K562 (cell line): ENCODE data around the gene JPH3. TPM values are rescaled to one million over a fixed set of nuclear protein-coding genes. Genes with fewer than 3 reads are reported as not detected.

Source experiments
- ATAC-seq: fragments of 200-7000 bp; cut with Tn5 transposase; 3 replicates; pipeline ENCODE4 v1.9.1; 2020; ENCODE audit warnings: moderate library complexity
- BruUV-seq: library from RNA; stranded (reverse); fragments of 400-500 nt; replicated peaks from 2 replicates; lab custom pipeline; 2021; lab: Mats Ljungman, UMichigan
- CTCF ChIA-PET: fragments of 300-600 bp; formaldehyde crosslinking; extraction: SDS; loops from one replicate; lab custom pipeline; 2021; ENCODE audit warnings: low intra/inter-chr PET ratio; lab: Yijun Ruan, JAX
- POLR2A ChIA-PET: fragments of 300-600, 350-650 bp; sonication (Branson Sonifier 250); formaldehyde crosslinking; extraction: SDS; loops from one replicate; lab custom pipeline; 2021; ENCODE audit warnings: antibody characterized with exemption, inconsistent platforms; lab: Yijun Ruan, JAX
- DNase-seq, 4 experiments: peaks; one replicate each; pipeline versions ENCODE4 v3.0.0 to v3.0.0-alpha.2; 2011 to 2018; ENCODE audit warnings: low spot score in 3 of 4, mixed read lengths in 3 of 4; ENCODE audit errors: extremely low read depth in 1 of 4
- FAIRE-seq: peaks from 2 replicates; lab custom pipeline; 2011; peaks lifted over from hg19 to GRCh38; lab: Jason Lieb, UNC
- H2AFZ ChIP-seq: 2 replicates; pipeline ENCODE4 v1.6.0; 2011; ENCODE audit warnings: low read depth, low read length, control low read depth, inconsistent platforms
- H3K27ac ChIP-seq: fragments of 200-600 bp; 3 replicates; pipeline ENCODE4 v1.8.0; 2011; ENCODE audit warnings: low read depth, mild to moderate bottlenecking, control low read depth, inconsistent platforms, low read length, moderate library complexity, mixed read lengths; ENCODE audit errors: extremely low read depth
- H3K27me3 ChIP-seq, 2 experiments: fragments of 300-600 bp in 1 of 2; 2 replicates in 1 of 2; 3 replicates in 1 of 2; pipeline versions ENCODE4 v1.6.0 to v1.8.0; 2011; ENCODE audit warnings: inconsistent platforms in 2 of 2, low read length in 2 of 2, mild to moderate bottlenecking in 1 of 2, mixed read lengths in 1 of 2, moderate library complexity in 1 of 2; ENCODE audit not compliant: control insufficient read depth in 2 of 2, insufficient read depth in 2 of 2
- H3K36me3 ChIP-seq: fragments of 300-600 bp; 3 replicates; pipeline ENCODE4 v1.8.0; 2011; ENCODE audit warnings: mild to moderate bottlenecking, low read length, inconsistent platforms; ENCODE audit not compliant: control insufficient read depth, insufficient read depth
- H3K4me1 ChIP-seq, 2 experiments: fragments of 200-600 bp in 1 of 2; replicated peaks in 1 of 2; 2 replicates in 1 of 2; 3 replicates in 1 of 2; pipeline versions ENCODE4 v1.5.1 to v1.8.0; 2011; ENCODE audit warnings: inconsistent platforms in 2 of 2, low read length in 2 of 2, mild to moderate bottlenecking in 1 of 2, mixed read lengths in 1 of 2, moderate library complexity in 1 of 2; ENCODE audit not compliant: control insufficient read depth in 2 of 2, insufficient read depth in 2 of 2
- H3K4me2 ChIP-seq: 2 replicates; pipeline ENCODE4 v1.6.1; 2011; ENCODE audit warnings: low read length, control low read depth, inconsistent platforms, mixed read lengths; ENCODE audit not compliant: insufficient read depth
- H3K4me3 ChIP-seq: fragments of 200-600 bp; sonication (generic), shearing (Covaris generic); 2 replicates; pipeline ENCODE4 v1.5.1; 2016; ENCODE audit warnings: control low read depth, inconsistent platforms
- H3K79me2 ChIP-seq: fragments of 200-600 bp; 3 replicates; pipeline ENCODE4 v1.8.0; 2011; ENCODE audit warnings: low read length, inconsistent platforms; ENCODE audit not compliant: control insufficient read depth, insufficient read depth
- H3K9ac ChIP-seq, 2 experiments: 2 replicates each; pipeline versions ENCODE4 v1.6.0 to v1.6.1; 2011; ENCODE audit warnings: low read depth in 2 of 2, low read length in 2 of 2, control low read depth in 1 of 2, inconsistent platforms in 1 of 2, mild to moderate bottlenecking in 1 of 2, mixed read lengths in 1 of 2; ENCODE audit not compliant: insufficient read depth in 1 of 2
- H3K9me1 ChIP-seq: one replicate; pipeline ENCODE4 v1.6.0; 2011; ENCODE audit warnings: inconsistent platforms, mild to moderate bottlenecking, low read length, moderate library complexity; ENCODE audit not compliant: control insufficient read depth, insufficient read depth
- H3K9me3 ChIP-seq: replicated peaks from 2 replicates; pipeline ENCODE4 v1.5.1; 2011; ENCODE audit warnings: low read depth, low read length, inconsistent platforms; ENCODE audit not compliant: control insufficient read depth, insufficient read depth
- H4K20me1 ChIP-seq: replicated peaks from 2 replicates; pipeline ENCODE4 v1.6.1; 2011; ENCODE audit warnings: low read length, inconsistent platforms, mixed read lengths; ENCODE audit not compliant: control insufficient read depth, insufficient read depth
- CEBPG ChIP-seq, 3 experiments: fragments of 200-800 bp in 1 of 3; sonication (Bioruptor generic) in 1 of 3; sonication (generic) in 1 of 3; formaldehyde crosslinking in 1 of 3; IDR thresholded peaks in 2 of 3; conservative IDR thresholded peaks in 1 of 3; 2 replicates each; pipeline versions ENCODE4 v1.6.1 to v1.8.0; 2016 to 2022; ENCODE audit warnings: missing compliant biosample characterization in 2 of 3, missing genetic modification characterization in 2 of 3, mild to moderate bottlenecking in 1 of 3, missing genetic modification reagents in 1 of 3
- DDX20 ChIP-seq: fragments of 450-650 bp; IDR thresholded peaks from 2 replicates; pipeline ENCODE4 v1.6.1; 2016; ENCODE audit warnings: missing genetic modification characterization, low read depth, mild to moderate bottlenecking, missing compliant biosample characterization, moderate library complexity
- EHMT2 ChIP-seq: fragments of 450-650 bp; IDR thresholded peaks from 2 replicates; pipeline ENCODE4 v1.6.1; 2018; ENCODE audit warnings: antibody characterized with exemption
- ELF1 ChIP-seq: fragments of 200-800 bp; sonication (Bioruptor generic); IDR thresholded peaks from 2 replicates; pipeline ENCODE4 v1.6.1; 2016; ENCODE audit warnings: missing genetic modification characterization, missing compliant biosample characterization
- EP400 ChIP-seq: fragments of 450-650 bp; IDR thresholded peaks from 2 replicates; pipeline ENCODE4 v1.6.1; 2017; ENCODE audit warnings: antibody characterized with exemption, mild to moderate bottlenecking, moderate library complexity
- FIP1L1 ChIP-seq: fragments of 200-400 bp; formaldehyde crosslinking; IDR thresholded peaks from 2 replicates; pipeline ENCODE4 v1.6.1; 2018; ENCODE audit warnings: mild to moderate bottlenecking, low read depth, low read length; ENCODE audit not compliant: poor library complexity, severe bottlenecking
- GABPA ChIP-seq: fragments of 200-800 bp; sonication (Bioruptor generic); conservative IDR thresholded peaks from 2 replicates; pipeline ENCODE4 v1.6.1; 2016; ENCODE audit warnings: low read depth, missing genetic modification characterization, missing compliant biosample characterization
- HSF4 ChIP-seq: fragments of 250-450 bp; sonication (Bioruptor Pico); IDR thresholded peaks from 2 replicates; pipeline ENCODE4 v2.1.2; 2022; ENCODE audit warnings: mild to moderate bottlenecking, moderate library complexity, borderline replicate concordance
- NR4A1 ChIP-seq, 2 experiments: fragments of 250-450 bp in 1 of 2; fragments of 450-650 bp in 1 of 2; sonication (Bioruptor Pico) in 1 of 2; IDR thresholded peaks; 2 replicates each; pipeline versions ENCODE4 v1.4.0 to v1.6.1; 2016 to 2020; ENCODE audit warnings: mild to moderate bottlenecking in 2 of 2, missing compliant biosample characterization in 1 of 2, missing genetic modification characterization in 1 of 2, moderate library complexity in 1 of 2
- POLR2AphosphoS5 ChIP-seq: IDR thresholded peaks from 2 replicates; pipeline ENCODE4 v1.6.1; 2011; ENCODE audit warnings: mild to moderate bottlenecking, low read depth, low read length, moderate library complexity; ENCODE audit not compliant: control insufficient read depth, insufficient read depth
- POLR2G ChIP-seq: fragments of 200-400 bp; formaldehyde crosslinking; IDR thresholded peaks from 2 replicates; pipeline ENCODE4 v1.6.1; 2017; ENCODE audit warnings: low read depth, mild to moderate bottlenecking, antibody characterized with exemption, low read length, moderate library complexity
- RBFOX2 ChIP-seq: fragments of 200-400 bp; formaldehyde crosslinking; IDR thresholded peaks from 2 replicates; pipeline ENCODE4 v1.6.1; 2017; ENCODE audit warnings: low read depth, mild to moderate bottlenecking, low read length, moderate library complexity
- TAF15 ChIP-seq: fragments of 200-400 bp; formaldehyde crosslinking; IDR thresholded peaks from 2 replicates; pipeline ENCODE4 v1.6.1; 2017; ENCODE audit warnings: mild to moderate bottlenecking, low read depth, low read length, moderate library complexity
- YBX1 ChIP-seq: fragments of 450-650 bp; IDR thresholded peaks from 2 replicates; pipeline ENCODE4 v1.7.1; 2016; ENCODE audit warnings: mild to moderate bottlenecking
- ZBED1 ChIP-seq: IDR thresholded peaks from 2 replicates; pipeline ENCODE4 v1.6.1; 2014
- ZNF212 ChIP-seq: fragments of 450-650 bp; formaldehyde crosslinking; IDR thresholded peaks from 2 replicates; pipeline ENCODE4 v1.4.0; 2020; ENCODE audit warnings: mild to moderate bottlenecking
- WGBS: fragments of 100-300 bp; shearing (Covaris generic); methylation state at CpG from one replicate; pipeline ENCODE4 v1.1.6; 2016; ENCODE audit warnings: low coverage, mixed read lengths; ENCODE audit not compliant: insufficient coverage; ENCODE audit errors: missing lambda C conversion rate; 5-methylcytosine and 5-hydroxymethylcytosine counted together
- in situ Hi-C: fragments of 300-500 bp; cut with MboI; formaldehyde crosslinking; loops from 4 replicates; pipeline ENCODE4 v1.15.0; 2018; ENCODE audit warnings: inconsistent platforms, mixed read lengths
- intact Hi-C: fragments of 100-400 bp; cut with micrococcal nuclease; formaldehyde crosslinking; loops from 2 replicates; pipeline ENCODE4 v1.14.2; 2022
- polyA plus RNA-seq, 8 experiments: library from polyadenylated mRNA; depleted of rRNA in 4 of 8; stranded (reverse) in 5 of 8; unstranded in 3 of 8; fragments of >200 nt; fragmentation: Nextera tagmentation in 2 of 8; fragmentation: Illumina TruSeq in 1 of 8; extraction: Ambion mirVana in 2 of 8; extraction: Trizol in 1 of 8; gene quantifications; 2 replicates each; pipeline versions ENCODE4 v1.2.1 to v1.2.3, GENCODE V29; 2011 to 2014; ENCODE audit warnings: inconsistent platforms in 1 of 8, missing spikeins in 1 of 8
- total RNA-seq, 7 experiments: library from RNA; depleted of rRNA in 6 of 7; stranded (reverse); fragments of >200 nt in 6 of 7; fragmentation: Illumina TruSeq in 2 of 7; extraction: Trizol in 2 of 7; gene quantifications; 2 replicates each; pipeline versions ENCODE4 v1.2.1 to v1.2.3, GENCODE V29; 2011 to 2021; ENCODE audit warnings: low replicate concordance in 1 of 7
- TF ChIP-seq, protein P1 (sequence below): sonication (generic); formaldehyde crosslinking; IDR thresholded peaks from 2 replicates; pipeline ENCODE4 v1.8.1; 2022; ENCODE audit warnings: missing genetic modification reagents
- TF ChIP-seq, protein P2 (sequence below): fragments of 450-650 bp; formaldehyde crosslinking; IDR thresholded peaks from 2 replicates; pipeline ENCODE4 v1.4.0; 2022; ENCODE audit warnings: missing genetic modification characterization
- TF ChIP-seq, protein P3 (sequence below): fragments of 450-650 bp; IDR thresholded peaks from 2 replicates; pipeline ENCODE4 v1.6.1; 2016; ENCODE audit warnings: missing biosample characterization, missing genetic modification characterization

Gene JPH3
- total and polyA plus RNA-seq, 9 of the 15 experiments (the other 6 are each of a cell fraction or from before 2014, with no cell fraction given), result 0.01 TPM; not detected in 8

DNA sequence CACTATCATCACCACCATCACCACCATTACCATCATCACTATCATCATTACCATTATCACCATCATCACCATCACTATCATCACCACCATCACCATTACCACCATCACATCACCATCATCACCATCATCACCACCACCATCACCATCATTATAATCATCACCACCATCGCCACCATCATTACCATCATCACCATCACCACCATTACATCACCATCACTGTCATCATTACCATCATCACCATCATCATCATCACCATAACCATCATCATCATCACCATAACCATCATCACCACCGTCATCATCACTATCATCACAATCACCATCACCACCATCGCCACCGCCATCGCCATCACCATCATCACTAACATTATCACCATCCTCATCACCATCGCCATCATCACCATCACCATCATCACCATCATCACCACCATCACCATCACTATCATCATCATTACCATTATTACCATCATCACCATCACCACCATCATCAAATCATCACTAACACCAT is 4.9 kb upstream of the JPH3 start:
- DNase-seq, result no peak
- no peaks in the 10 kb centered on the region for H4K20me1 ChIP-seq
- BruUV-seq, result no TSS peak
- H2AFZ ChIP-seq, result no peak overlapping the region
- peak; percentile 57 for FAIRE-seq
- no peak overlapping the region for H3K9ac ChIP-seq
- H3K27me3 ChIP-seq, result peaks cover 23 to 43% of the 10 kb centered on the region in 2 experiments
- POLR2A ChIA-PET, result interaction anchor here (0.6 kb wide), 2 partner anchors 11 to 195 kb away, joined by 3 read pairs; no protein-coding TSS in a partner anchor
- no peaks in the 10 kb centered on the region for H3K9me1 ChIP-seq
- ATAC-seq, result no peak
- no peak overlapping the region for H3K4me3 ChIP-seq
- CTCF ChIA-PET, result no interaction called here
- H3K9me3 ChIP-seq, result no peaks in the 10 kb centered on the region
- intact Hi-C loops, result no loop called here
- WGBS, result 0% methylated on average over 6 of the region's 6 CpGs
- H3K4me1 ChIP-seq, result peaks cover 0 to 5% of the 10 kb centered on the region in 2 experiments; a peak in 2 of 5 replicates
- H3K36me3 ChIP-seq, result no peaks in the 10 kb centered on the region
- in situ Hi-C loops, result no loop called here
- H3K79me2 ChIP-seq, result no peaks in the 10 kb centered on the region
- no peak overlapping the region for H3K27ac ChIP-seq
- H3K4me2 ChIP-seq, result no peak overlapping the region
- TF ChIP-seq, protein P1, sequence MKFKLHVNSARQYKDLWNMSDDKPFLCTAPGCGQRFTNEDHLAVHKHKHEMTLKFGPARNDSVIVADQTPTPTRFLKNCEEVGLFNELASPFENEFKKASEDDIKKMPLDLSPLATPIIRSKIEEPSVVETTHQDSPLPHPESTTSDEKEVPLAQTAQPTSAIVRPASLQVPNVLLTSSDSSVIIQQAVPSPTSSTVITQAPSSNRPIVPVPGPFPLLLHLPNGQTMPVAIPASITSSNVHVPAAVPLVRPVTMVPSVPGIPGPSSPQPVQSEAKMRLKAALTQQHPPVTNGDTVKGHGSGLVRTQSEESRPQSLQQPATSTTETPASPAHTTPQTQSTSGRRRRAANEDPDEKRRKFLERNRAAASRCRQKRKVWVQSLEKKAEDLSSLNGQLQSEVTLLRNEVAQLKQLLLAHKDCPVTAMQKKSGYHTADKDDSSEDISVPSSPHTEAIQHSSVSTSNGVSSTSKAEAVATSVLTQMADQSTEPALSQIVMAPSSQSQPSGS (CRISPR knock-in tag), result 0 out of 2 replicates have a peak, but pooled peaks have one; percentile 26
- TF ChIP-seq DDX20 (tag) (no peak), NR4A1 (CRISPR knock-in tag; IDR thresholded peaks at IDR 0.05) (no peak), NR4A1 (tag; IDR thresholded peaks at IDR 0.05) (no peak), CEBPG (CRISPR knock-in tag; IDR thresholded peaks at IDR 0.05) (no peak), CEBPG (tag; conservative IDR thresholded peaks at IDR 0.05 in 1 of 2, IDR thresholded peaks at IDR 0.05 in 1 of 2) (no peak), HSF4 (CRISPR knock-in tag) (no peak), POLR2G (no peak), TAF15 (no peak), ELF1 (tag) (no peak), RBFOX2 (no peak), EHMT2 (peak; percentile 45), ZNF212 (CRISPR knock-in tag) (no peak), EP400 (no peak), YBX1 (peak; percentile 6; the same call in 1 of the 2 replicates), GABPA (tag) (no peak), FIP1L1 (no peak), POLR2AphosphoS5 (no peak), ZBED1 (no peak)
- TF ChIP-seq, protein P2, sequence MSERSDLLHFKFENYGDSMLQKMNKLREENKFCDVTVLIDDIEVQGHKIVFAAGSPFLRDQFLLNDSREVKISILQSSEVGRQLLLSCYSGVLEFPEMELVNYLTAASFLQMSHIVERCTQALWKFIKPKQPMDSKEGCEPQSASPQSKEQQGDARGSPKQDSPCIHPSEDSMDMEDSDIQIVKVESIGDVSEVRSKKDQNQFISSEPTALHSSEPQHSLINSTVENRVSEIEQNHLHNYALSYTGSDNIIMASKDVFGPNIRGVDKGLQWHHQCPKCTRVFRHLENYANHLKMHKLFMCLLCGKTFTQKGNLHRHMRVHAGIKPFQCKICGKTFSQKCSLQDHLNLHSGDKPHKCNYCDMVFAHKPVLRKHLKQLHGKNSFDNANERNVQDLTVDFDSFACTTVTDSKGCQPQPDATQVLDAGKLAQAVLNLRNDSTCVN (CRISPR knock-in tag), result 0 out of 2 replicates have a peak, but pooled peaks have one; percentile 13
- TF ChIP-seq, protein P3, sequence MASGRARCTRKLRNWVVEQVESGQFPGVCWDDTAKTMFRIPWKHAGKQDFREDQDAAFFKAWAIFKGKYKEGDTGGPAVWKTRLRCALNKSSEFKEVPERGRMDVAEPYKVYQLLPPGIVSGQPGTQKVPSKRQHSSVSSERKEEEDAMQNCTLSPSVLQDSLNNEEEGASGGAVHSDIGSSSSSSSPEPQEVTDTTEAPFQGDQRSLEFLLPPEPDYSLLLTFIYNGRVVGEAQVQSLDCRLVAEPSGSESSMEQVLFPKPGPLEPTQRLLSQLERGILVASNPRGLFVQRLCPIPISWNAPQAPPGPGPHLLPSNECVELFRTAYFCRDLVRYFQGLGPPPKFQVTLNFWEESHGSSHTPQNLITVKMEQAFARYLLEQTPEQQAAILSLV (tag), result no peak; the same call in 1 of the 2 replicates
